AG08395 (cell line): Measurements from ENCODE around the gene CSF1R.
"Not testable (repeated sequence)": the region's sequence is repeated elsewhere in the genome, so short reads cannot be mapped to it uniquely, and the experiment has no call there.

Source experiments
- DNase-seq: peaks from one replicate; pipeline ENCODE4 v3.0.0; 2012; ENCODE audit warnings: mixed read lengths, low spot score

Gene CSF1R

GRCh38 chr5:150103678-150104549 is 17.6 kb upstream of the CSF1R start:
- DNase-seq: no peak

- DNase-seq: no peak
Measured at GRCh38 chr5:150101023-150101422, 14.7 kb upstream of the CSF1R start.

GRCh38 chr5:150097152-150097551 is 10.8 kb upstream of the CSF1R start:
- no peak for DNase-seq

- no peak for DNase-seq
Measured at GRCh38 chr5:150092159-150092787, 5.9 kb upstream of the CSF1R start.

GRCh38 chr5:150085191-150085912 is 1.0 kb downstream of the CSF1R start:
- DNase-seq: no peak

GRCh38 chr5:150084754-150085153 is 1.6 kb downstream of the CSF1R start:
- not testable (repeated sequence) for DNase-seq

GRCh38 chr5:150082889-150083288 is 3.5 kb downstream of the CSF1R start:
- no peak for DNase-seq

GRCh38 chr5:150082374-150082773 is 4.0 kb downstream of the CSF1R start:
- DNase-seq: no peak

GRCh38 chr5:150081541-150082283 is 4.6 kb downstream of the CSF1R start:
- DNase-seq: no peak

GRCh38 chr5:150080696-150081435 is 5.5 kb downstream of the CSF1R start:
- DNase-seq: no peak

GRCh38 chr5:150079909-150080461 is 6.4 kb downstream of the CSF1R start:
- no peak for DNase-seq

GRCh38 chr5:150078802-150079689 is 7.3 kb downstream of the CSF1R start:
- peak; percentile 25 for DNase-seq

GRCh38 chr5:150077996-150078801 is 8.2 kb downstream of the CSF1R start:
- no peak for DNase-seq

- no peak for DNase-seq
Measured at GRCh38 chr5:150077060-150077459, 9.3 kb downstream of the CSF1R start.

- DNase-seq: no peak
Measured at GRCh38 chr5:150075806-150076205, 10.5 kb downstream of the CSF1R start.

GRCh38 chr5:150075233-150075632 is 11.1 kb downstream of the CSF1R start:
- DNase-seq: no peak

GRCh38 chr5:150073677-150074076 is 12.7 kb downstream of the CSF1R start:
- DNase-seq: no peak

- DNase-seq: no peak
Measured at GRCh38 chr5:150073086-150073625, 13.2 kb downstream of the CSF1R start.

GRCh38 chr5:150070821-150071220 is 15.5 kb downstream of the CSF1R start:
- no peak for DNase-seq
